ENCODE results near the gene AP2M1. TPM values are rescaled to one million over a fixed set of nuclear protein-coding genes. Genes with fewer than 3 reads are reported as not detected.

Gene AP2M1
- total RNA-seq, 1 donor from 2014 or later: 317 TPM

- no peak for DNase-seq (ENCODE audit: low spot score)
- intact Hi-C loops (cut with DNase I): no loop called here
Observed at GRCh38 chr3:184176377-184177330, 2.0 kb downstream of the AP2M1 start.

DNA sequence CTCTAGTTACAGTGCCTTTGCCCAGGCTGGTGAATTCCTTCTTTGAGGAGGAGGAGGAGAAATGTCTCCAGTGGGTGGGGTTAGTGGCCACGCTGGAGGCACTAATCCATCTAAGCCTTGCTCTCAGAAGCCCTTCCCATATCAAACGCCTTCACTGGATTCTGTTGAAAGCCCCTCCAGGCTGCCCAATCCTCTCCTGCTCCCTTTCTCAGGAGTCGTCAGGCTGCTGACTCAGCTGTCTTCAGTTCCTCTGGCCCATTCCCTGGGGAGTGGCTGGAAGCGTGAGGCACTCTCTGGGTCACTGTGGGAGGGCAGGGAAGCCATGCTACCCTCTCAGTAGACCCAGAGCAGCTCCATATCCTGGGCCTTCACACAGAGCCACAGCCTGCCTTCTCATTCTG is 2.7 kb downstream of the AP2M1 start:
- intact Hi-C loops (cut with DNase I): no loop called here
- DNase-seq (ENCODE audit: low spot score): no peak

- DNase-seq (ENCODE audit: low spot score): no peak
- intact Hi-C loops (cut with DNase I): no loop called here
Observed at GRCh38 chr3:184177767-184178306, 3.2 kb downstream of the AP2M1 start.

GRCh38 chr3:184178521-184179138 is 4.0 kb downstream of the AP2M1 start:
- intact Hi-C loops (cut with DNase I): no loop called here

DNA sequence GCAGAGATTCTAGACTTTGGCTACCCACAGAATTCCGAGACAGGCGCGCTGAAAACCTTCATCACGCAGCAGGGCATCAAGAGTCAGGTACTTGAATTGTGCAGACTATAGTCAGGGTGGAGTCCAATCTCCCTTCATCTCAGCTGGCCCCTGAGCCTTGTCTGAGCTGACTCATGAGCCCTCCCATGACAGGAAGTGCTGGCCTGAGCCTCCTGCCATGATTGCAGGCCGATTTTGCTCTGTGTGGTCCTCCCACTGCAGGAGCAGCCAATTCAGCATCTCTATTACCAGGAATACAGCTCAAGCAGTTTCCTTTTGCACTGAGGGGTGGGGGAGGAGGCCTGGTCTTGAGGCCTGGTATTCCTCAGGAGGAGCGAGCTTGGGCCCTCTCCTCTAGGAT is 5.5 kb downstream of the AP2M1 start:
- intact Hi-C loops (cut with DNase I): no loop called here
- no peak for DNase-seq (ENCODE audit: low spot score)

More at GRCh38 chr3:184178521-184179138, 4.0 kb downstream of the AP2M1 start:
- DNase-seq (ENCODE audit: low spot score): no peak

- intact Hi-C loops (cut with DNase I): no loop called here
- DNase-seq (ENCODE audit: low spot score): no peak
Observed at GRCh38 chr3:184181596-184181995, 6.9 kb downstream of the AP2M1 start.

DNA sequence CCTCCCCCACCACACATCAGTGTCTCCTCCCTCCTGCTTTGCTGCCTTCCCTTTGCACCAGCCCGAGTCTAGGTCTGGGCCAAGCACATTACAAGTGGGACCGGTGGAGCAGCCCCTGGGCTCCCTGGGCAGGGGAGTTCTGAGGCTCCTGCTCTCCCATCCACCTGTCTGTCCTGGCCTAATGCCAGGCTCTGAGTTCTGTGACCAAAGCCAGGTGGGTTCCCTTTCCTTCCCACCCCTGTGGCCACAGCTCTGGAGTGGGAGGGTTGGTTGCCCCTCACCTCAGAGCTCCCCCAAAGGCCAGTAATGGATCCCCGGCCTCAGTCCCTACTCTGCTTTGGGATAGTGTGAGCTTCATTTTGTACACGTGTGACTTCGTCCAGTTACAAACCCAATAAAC is 9.0 kb downstream of the AP2M1 start:
- DNase-seq (ENCODE audit: low spot score): no peak
- intact Hi-C loops (cut with DNase I): no loop called here

DNA sequence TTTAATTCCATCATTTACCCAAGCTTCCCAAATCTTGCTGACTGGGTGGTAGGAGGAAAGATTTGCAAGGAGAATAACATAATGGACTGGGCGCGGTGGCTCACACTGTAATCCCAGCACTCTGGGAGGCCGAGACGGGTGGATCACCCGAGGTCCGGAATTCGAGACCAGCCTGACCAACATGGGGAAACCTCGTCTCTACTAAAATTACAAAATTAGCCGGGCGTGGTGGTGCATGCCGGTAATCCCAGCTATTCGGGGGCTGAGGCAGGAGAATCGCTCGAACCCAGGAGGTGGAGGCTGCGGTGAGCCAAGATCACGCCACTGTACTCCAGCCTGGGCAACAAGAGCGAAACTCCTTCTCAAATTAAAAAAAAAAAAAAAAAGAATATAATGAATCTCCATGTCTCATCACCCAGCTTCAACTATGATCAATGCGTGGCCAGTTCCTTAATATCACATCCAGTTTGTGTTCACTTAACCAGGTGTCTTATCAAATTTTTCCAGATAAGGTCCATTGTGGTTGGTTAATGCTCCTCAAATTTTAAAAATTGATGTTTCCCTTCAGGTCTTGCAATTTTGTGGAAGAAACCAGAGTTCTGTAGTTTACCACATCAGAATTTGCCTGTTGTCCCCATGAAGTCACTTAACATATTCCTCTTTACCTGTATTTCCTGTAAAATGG is 10.0 kb downstream of the AP2M1 start:
- DNase-seq (ENCODE audit: low spot score): no peak
- intact Hi-C loops (cut with DNase I): loop anchor here (1.0 to 5.0 kb wide), 2 partner anchors 10 to 113 kb away; partner anchors contain the start of genes AP2M1 and PSMD2

DNA sequence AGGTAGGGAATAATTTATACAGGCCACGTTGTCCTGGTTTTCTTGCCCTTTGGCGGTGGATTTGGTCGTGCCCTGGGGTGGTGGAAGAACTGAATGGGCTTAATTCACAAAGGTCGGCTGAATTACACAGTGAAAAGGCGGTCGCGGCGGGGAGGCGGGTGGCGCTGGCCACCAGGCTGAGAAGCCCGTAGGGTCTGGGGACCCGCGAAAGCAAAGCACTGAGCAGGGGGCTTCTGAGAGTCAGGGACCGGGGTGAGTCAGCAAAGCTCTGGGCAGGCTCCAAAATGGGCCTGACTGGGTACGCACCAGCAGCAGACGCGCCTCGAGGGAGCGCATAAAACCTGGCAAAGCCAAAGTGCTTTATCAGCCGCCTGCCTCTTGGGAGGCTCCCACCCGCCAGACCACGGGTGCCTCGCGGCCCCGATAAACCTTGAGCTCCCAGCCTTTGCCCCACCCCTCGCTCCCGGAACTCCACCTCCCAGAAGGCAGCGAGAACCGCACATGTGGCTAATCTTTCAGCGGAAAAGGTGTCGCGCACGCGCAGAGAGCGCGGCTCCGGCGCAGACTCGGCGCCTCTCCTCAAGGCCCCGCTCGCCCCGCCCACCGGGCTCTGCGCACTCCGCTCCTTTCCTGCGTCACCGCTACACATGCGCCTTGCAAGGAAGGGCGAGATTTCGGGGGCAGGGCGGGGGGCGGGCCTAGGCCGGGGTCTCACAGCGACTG is 11.0 kb downstream of the AP2M1 start:
- intact Hi-C loops (cut with DNase I): loop anchor here (1.0 to 5.0 kb wide), 5 partner anchors 11 to 169 kb away; partner anchors contain the start of genes ABCC5, ALG3, AP2M1 and EEF1AKMT4
- DNase-seq (ENCODE audit: low spot score): peak; percentile 100

DNA sequence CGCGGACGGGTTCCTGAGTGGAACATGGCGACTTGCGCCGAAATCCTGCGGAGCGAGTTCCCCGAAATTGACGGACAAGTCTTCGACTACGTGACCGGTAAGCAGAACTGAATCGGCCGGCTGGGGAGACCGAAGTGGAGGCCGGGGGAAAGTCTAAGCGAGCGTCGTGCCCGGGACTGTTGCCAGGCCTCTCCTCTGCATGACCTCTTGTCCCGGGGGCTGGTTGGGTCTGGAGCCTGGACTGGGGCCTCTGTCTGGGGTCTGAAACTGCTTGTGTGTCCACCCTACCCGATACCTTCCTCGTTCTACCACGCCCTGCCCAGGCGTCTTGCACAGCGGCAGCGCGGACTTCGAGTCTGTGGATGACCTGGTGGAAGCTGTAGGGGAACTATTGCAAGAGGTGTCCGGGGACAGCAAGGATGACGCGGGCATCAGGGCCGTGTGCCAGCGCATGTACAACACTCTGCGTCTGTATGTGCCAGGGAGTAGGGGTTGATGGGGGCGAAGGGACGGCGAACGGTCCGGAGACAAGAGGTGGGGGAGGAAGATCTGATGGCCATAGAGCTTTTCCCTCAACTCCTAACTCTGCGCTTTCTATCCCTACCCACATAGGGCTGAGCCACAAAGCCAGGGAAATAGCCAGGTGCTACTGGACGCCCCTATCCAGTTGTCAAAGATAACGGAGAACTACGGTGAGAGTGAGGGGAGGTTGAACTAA is 11.7 kb downstream of the AP2M1 start, which contains the start of gene ABCF3:
Gene ABCF3 (plus strand): TSS at position 16 of the 718 bp plus-strand sequence. CDS start 9 bp downstream, at position 25.
- intact Hi-C loops (cut with DNase I): loop anchor here (1.0 to 5.0 kb wide), 4 partner anchors 52 to 170 kb away; partner anchors contain the start of genes ABCC5, ALG3, EEF1AKMT4 and PSMD2
- DNase-seq (ENCODE audit: low spot score): no peak

- no peak for DNase-seq (ENCODE audit: low spot score)
- intact Hi-C loops (cut with DNase I): loop anchor here (1.0 to 5.0 kb wide), 4 partner anchors 53 to 170 kb away; partner anchors contain the start of genes ABCC5, ALG3, EEF1AKMT4 and PSMD2
Observed at GRCh38 chr3:184186902-184187207, 12.2 kb downstream of the AP2M1 start.

GRCh38 chr3:184188080-184188479 is 13.4 kb downstream of the AP2M1 start:
- intact Hi-C loops (cut with DNase I): loop anchor here (5.0 kb wide), 1 partner anchor 109 kb away; the partner anchor contains the start of gene PSMD2
- no peak for DNase-seq (ENCODE audit: low spot score)

DNA sequence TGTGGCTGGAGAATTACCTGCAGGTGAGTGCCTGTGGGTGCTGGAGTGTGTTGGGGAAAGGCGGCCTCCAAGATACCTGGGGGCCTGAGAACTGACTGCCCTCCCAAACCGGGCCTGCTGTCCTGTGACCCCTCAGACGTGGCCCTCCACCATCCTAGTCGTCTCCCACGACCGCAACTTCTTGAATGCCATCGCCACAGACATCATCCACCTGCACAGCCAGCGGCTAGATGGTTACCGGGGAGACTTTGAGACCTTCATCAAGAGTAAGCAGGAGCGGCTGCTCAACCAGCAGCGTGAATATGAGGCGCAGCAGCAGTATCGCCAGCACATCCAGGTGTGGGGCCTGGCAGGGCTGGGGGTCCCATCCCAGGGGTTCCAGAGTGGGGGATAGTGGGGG is 14.8 kb downstream of the AP2M1 start:
- intact Hi-C loops (cut with DNase I): loop anchor here (5.0 kb wide), 1 partner anchor 108 kb away; the partner anchor contains the start of gene PSMD2
- DNase-seq (ENCODE audit: low spot score): no peak

GRCh38 chr3:184192889-184193288 is 18.2 kb downstream of the AP2M1 start:
- DNase-seq (ENCODE audit: low spot score): no peak
- intact Hi-C loops (cut with DNase I): no loop called here

- DNase-seq (ENCODE audit: low spot score): no peak
- intact Hi-C loops (cut with DNase I): no loop called here
Observed at GRCh38 chr3:184193991-184194539, 19.4 kb downstream of the AP2M1 start.

- intact Hi-C loops (cut with DNase I): no loop called here
- DNase-seq (ENCODE audit: low spot score): no peak
Observed at GRCh38 chr3:184196536-184196935, 21.9 kb downstream of the AP2M1 start.

GRCh38 chr3:184198509-184198908 is 23.9 kb downstream of the AP2M1 start:
- intact Hi-C loops (cut with DNase I): no loop called here
- DNase-seq (ENCODE audit: low spot score): no peak

DNA sequence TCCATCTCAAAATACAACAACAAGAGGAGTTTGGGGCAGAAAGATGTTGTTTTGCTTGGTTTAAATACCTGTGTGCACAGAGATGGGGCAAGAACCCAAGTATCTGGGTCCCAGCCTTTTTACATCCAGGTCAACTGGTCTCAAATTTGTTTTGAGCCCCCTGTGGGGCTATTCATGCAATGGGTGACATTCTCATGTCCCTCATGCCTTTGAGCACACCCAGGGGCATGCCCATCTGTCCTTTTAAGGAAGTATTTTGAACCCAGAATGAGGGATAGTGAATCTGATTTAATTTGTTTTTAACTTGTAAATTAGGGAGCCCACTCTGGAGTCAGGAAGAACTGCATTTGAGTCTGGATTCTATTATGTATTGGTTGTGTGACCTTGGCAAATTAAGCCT is 26.2 kb downstream of the AP2M1 start:
- DNase-seq (ENCODE audit: low spot score): no peak
- intact Hi-C loops (cut with DNase I): no loop called here

Data from cardiac septum (tissue), 1 donor.